Effector memory CD4-positive, alpha-beta T cell (primary cell): Measurements from ENCODE around the gene HLCS.

Experiments
- DNase-seq, 3 donors: peaks; one replicate each; pipeline ENCODE4 v3.0.0-alpha.2; 2020
- H3K27ac ChIP-seq: 2 replicates; pipeline ENCODE4 v1.7.0; 2013; ENCODE audit warnings: mild to moderate bottlenecking, low read length, moderate library complexity; ENCODE audit not compliant: insufficient read depth, poor library complexity, severe bottlenecking
- H3K27me3 ChIP-seq: replicated peaks from 2 replicates; pipeline ENCODE4 v1.7.0; 2013; ENCODE audit warnings: mild to moderate bottlenecking, low read length; ENCODE audit not compliant: insufficient read depth, control insufficient read depth, poor library complexity, severe bottlenecking
- H3K36me3 ChIP-seq: 2 replicates; pipeline ENCODE4 v1.7.0; 2013; ENCODE audit warnings: mild to moderate bottlenecking, low read length, moderate library complexity; ENCODE audit not compliant: control insufficient read depth, insufficient read depth
- H3K4me1 ChIP-seq: 2 replicates; pipeline ENCODE4 v1.7.0; 2013; ENCODE audit warnings: low read length, mild to moderate bottlenecking; ENCODE audit not compliant: control insufficient read depth, insufficient read depth, poor library complexity, severe bottlenecking
- H3K4me3 ChIP-seq: 2 replicates; pipeline ENCODE4 v1.7.0; 2013; ENCODE audit warnings: low read length, low read depth, mild to moderate bottlenecking; ENCODE audit not compliant: insufficient read depth, poor library complexity, severe bottlenecking
- H3K9me3 ChIP-seq: 2 replicates; pipeline ENCODE4 v1.7.0; 2013; ENCODE audit warnings: mild to moderate bottlenecking, low read length, moderate library complexity; ENCODE audit not compliant: control insufficient read depth

HLCS gene

GRCh38 chr21:36766511-36766910, 200.0 kb downstream of the HLCS start:
- no peak overlapping the region for H3K27ac ChIP-seq
- no peaks in the 10 kb centered on the region for H3K4me1 ChIP-seq
- no peak overlapping the region for H3K4me3 ChIP-seq
- no peak for DNase-seq
- no peaks in the 10 kb centered on the region for H3K27me3 ChIP-seq
- H3K36me3 ChIP-seq: no peaks in the 10 kb centered on the region
- no peaks in the 10 kb centered on the region for H3K9me3 ChIP-seq

DNA sequence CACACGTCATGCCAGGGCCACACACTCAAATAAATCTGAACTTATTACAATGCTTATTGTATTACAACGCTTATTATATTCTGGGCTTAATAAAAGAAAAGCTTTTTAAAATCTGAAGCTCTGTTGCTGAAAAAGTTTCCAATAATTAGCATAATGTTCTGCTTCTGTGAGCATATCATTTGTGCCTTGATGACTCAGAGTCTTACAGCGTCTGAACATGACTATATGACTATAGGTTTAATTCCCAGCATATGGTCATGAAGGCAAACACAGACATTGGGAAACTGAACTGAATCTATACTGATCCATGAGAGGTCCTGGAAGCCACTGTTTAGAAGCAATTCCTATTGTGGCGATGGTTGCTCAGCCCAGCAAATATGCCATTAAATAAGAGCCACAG, 201.2 kb downstream of the HLCS start:
- Histone ChIP-seq H3K36me3 (no peaks in the 10 kb centered on the region), H3K4me1 (no peaks in the 10 kb centered on the region), H3K4me3 (no peak overlapping the region), H3K27ac (no peak overlapping the region), H3K9me3 (no peaks in the 10 kb centered on the region), H3K27me3 (no peaks in the 10 kb centered on the region)
- DNase-seq: no peak

GRCh38 chr21:36763305-36763704, 203.2 kb downstream of the HLCS start:
- Histone ChIP-seq H3K36me3 (no peaks in the 10 kb centered on the region), H3K4me3 (no peak overlapping the region), H3K27me3 (no peaks in the 10 kb centered on the region), H3K27ac (no peak overlapping the region), H3K4me1 (no peaks in the 10 kb centered on the region), H3K9me3 (no peaks in the 10 kb centered on the region)
- no peak for DNase-seq

- no peaks in the 10 kb centered on the region for H3K27me3 ChIP-seq
- DNase-seq: no peak
- no peaks in the 10 kb centered on the region for H3K9me3 ChIP-seq
- H3K4me3 ChIP-seq: no peak overlapping the region
- no peak overlapping the region for H3K27ac ChIP-seq
- no peaks in the 10 kb centered on the region for H3K4me1 ChIP-seq
- H3K36me3 ChIP-seq: no peaks in the 10 kb centered on the region
Observed at GRCh38 chr21:36762642-36763041, 203.8 kb downstream of the HLCS start.

GRCh38 chr21:36761685-36762084, 204.8 kb downstream of the HLCS start:
- H3K9me3 ChIP-seq: no peaks in the 10 kb centered on the region
- H3K4me3 ChIP-seq: no peak overlapping the region
- no peak overlapping the region for H3K27ac ChIP-seq
- no peak for DNase-seq
- H3K36me3 ChIP-seq: no peaks in the 10 kb centered on the region
- H3K4me1 ChIP-seq: no peaks in the 10 kb centered on the region
- no peaks in the 10 kb centered on the region for H3K27me3 ChIP-seq

DNA sequence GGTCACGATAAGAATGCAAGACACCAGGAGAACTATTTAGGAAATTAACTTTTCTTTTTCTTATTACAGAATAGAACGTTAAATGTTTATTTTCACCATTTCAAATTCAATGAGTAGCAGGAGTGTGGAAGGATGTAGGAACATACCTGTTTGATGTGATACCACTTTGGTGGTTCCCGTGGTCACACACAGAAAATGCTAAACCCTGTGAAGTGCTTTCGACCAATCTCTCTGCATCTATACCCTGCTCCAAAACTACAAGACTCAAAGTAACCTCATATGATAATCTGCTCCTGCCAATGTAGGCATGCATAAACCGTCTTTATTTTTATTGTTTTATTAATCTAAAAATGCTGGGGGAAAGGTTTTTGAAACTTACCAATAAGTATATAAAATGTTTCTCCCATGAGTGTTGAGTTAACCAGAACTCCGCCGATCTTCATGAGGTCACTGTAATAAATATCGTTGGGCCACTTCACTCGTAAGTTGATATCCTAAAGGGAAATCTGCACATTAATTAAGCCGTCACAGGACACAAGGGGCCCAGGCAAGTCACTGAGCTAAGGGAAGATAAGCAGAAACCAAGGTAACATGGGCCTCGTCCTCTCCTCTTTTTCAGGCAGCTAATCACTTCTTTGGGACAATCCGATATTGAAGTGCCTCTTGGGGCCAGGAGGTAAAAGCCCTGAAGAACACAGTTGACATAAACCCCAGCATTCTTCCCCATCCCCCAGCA, 207.0 kb downstream of the HLCS start:
- H3K27ac ChIP-seq: no peak overlapping the region
- H3K9me3 ChIP-seq: no peaks in the 10 kb centered on the region
- H3K36me3 ChIP-seq: no peaks in the 10 kb centered on the region
- H3K4me3 ChIP-seq: no peak overlapping the region
- H3K27me3 ChIP-seq: no peaks in the 10 kb centered on the region
- no peaks in the 10 kb centered on the region for H3K4me1 ChIP-seq
- DNase-seq: no peak

DNA sequence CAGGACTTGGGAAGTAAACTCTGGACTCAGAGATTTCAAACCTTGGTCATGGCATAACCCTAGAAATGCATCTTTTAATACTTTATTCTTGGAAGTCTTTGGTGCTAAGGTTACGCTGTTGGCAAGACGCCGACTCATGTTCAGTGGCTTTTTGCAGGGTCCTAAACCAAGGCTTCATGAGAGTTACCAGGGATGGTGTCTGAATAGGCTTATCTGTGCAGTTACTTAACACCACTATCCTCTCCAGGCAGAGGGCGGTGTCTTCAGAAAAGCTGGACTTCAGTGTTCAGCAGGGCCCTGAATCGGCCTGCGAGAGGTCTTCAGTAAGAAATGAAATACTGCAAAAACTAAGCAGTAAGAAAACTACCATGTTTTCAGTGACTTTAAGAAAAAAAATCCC, 209.3 kb downstream of the HLCS start:
- Histone ChIP-seq H3K4me3 (no peak overlapping the region), H3K9me3 (no peaks in the 10 kb centered on the region), H3K36me3 (no peaks in the 10 kb centered on the region), H3K4me1 (no peaks in the 10 kb centered on the region), H3K27me3 (no peaks in the 10 kb centered on the region), H3K27ac (no peak overlapping the region)
- DNase-seq: no peak

DNA sequence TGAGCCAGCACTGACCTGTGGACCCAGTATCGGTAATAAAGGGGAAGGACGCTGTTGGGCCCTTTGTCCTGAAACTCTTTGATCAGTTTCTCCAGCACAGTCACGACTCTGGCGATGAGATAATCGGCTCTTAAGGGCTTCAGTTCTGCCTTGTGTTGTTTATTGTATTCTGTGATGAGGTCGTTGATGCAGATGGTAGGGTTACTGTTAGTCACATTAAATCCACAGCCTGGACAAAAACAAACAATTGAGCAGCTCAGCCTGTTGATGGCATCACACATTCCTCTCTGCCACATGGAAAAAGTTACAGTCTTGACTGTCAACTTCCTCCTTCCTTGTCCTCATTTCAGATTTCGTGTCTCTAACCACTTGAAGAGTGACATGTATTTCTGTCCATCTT, 209.9 kb downstream of the HLCS start:
- no peaks in the 10 kb centered on the region for H3K4me1 ChIP-seq
- no peak for DNase-seq
- H3K36me3 ChIP-seq: no peaks in the 10 kb centered on the region

GRCh38 chr21:36754241-36754898, 212.1 kb downstream of the HLCS start:
- Histone ChIP-seq H3K27me3 (no peaks in the 10 kb centered on the region), H3K4me1 (no peaks in the 10 kb centered on the region), H3K4me3 (no peak overlapping the region), H3K27ac (no peak overlapping the region), H3K36me3 (no peaks in the 10 kb centered on the region), H3K9me3 (no peaks in the 10 kb centered on the region)
- no peak for DNase-seq

More for the DNA sequence above, 209.9 kb downstream of the HLCS start:
- H3K4me3 ChIP-seq: no peak overlapping the region
- no peaks in the 10 kb centered on the region for H3K9me3 ChIP-seq
- no peak overlapping the region for H3K27ac ChIP-seq
- H3K27me3 ChIP-seq: no peaks in the 10 kb centered on the region

DNA sequence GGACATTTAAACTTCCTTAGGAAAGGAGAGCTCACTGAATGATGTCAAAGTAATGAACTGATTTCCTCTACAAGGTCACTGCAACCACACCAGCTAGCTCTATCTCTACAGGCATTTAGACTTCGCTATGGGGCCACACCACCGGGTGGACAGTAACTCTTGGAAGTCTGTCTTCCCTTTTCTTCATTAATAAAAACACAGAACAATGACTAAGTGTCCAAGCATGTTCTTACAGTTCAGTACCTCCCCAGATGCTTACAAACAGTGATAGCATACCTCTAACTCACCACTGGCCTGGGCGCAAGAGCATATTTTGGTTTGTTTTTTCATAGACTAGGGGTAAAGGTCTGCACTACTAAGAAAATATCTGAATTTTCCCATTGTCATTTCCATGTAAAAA, 212.9 kb downstream of the HLCS start:
- H3K4me1 ChIP-seq: peaks cover under 1% of the 10 kb centered on the region
- H3K36me3 ChIP-seq: no peaks in the 10 kb centered on the region
- H3K4me3 ChIP-seq: no peak overlapping the region
- H3K27me3 ChIP-seq: peaks cover under 1% of the 10 kb centered on the region
- DNase-seq: no peak
- H3K27ac ChIP-seq: no peak overlapping the region
- H3K9me3 ChIP-seq: no peaks in the 10 kb centered on the region
